Embryonic facial prominence (tissue), 1 donor: Measurements from ENCODE around the gene SELENOO.
A peak's percentile ranks its signal among the peaks of the same experiment; 100 is the strongest.
"Not testable (repeated sequence)": the region's sequence is repeated elsewhere in the genome, so short reads cannot be mapped to it uniquely, and the experiment has no call there.

Experiments
- DNase-seq: peaks from one replicate; pipeline ENCODE4 v3.0.0-alpha.2; 2016; ENCODE audit errors: extremely low spot score

SELENOO gene

GRCh38 chr22:50200461-50201190, at the start of gene SELENOO:
Gene SELENOO, plus strand, starts transcription at chr22:50201011. Its CDS starts 26 bp downstream, at chr22:50201037.
- peak; percentile 74 for DNase-seq

- no peak for DNase-seq
These were observed 49.0 kb upstream of the SELENOO start for GRCh38 chr22:50151571-50152537.

- DNase-seq, result no peak
These were observed 47.6 kb upstream of the SELENOO start for GRCh38 chr22:50153056-50153755.

DNA sequence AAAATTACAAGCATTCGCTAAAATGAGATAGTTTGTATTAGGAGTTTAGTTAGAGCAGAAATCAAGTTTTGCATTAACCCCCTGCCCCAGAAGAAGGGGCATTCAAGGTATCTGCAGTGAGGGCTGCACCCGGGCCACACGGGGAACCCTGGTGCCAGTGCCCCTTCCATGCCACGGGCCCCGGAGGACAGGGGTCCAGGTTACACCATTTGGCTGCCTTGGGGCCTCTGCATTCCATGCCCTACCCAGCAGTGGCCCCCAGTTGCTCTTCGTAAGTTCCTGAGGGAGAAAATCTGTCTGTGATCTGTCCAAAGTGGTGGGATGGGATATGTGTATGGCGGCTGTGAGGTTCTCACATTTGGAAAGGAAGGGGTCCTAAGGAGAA, 47.1 kb upstream of the SELENOO start:
- no peak for DNase-seq

GRCh38 chr22:50157709-50158375, 43.0 kb upstream of the SELENOO start:
- no peak for DNase-seq

GRCh38 chr22:50160947-50161346, 39.9 kb upstream of the SELENOO start:
- DNase-seq, result no peak

- no peak for DNase-seq
These were observed 39.1 kb upstream of the SELENOO start for GRCh38 chr22:50161508-50162390.

DNA sequence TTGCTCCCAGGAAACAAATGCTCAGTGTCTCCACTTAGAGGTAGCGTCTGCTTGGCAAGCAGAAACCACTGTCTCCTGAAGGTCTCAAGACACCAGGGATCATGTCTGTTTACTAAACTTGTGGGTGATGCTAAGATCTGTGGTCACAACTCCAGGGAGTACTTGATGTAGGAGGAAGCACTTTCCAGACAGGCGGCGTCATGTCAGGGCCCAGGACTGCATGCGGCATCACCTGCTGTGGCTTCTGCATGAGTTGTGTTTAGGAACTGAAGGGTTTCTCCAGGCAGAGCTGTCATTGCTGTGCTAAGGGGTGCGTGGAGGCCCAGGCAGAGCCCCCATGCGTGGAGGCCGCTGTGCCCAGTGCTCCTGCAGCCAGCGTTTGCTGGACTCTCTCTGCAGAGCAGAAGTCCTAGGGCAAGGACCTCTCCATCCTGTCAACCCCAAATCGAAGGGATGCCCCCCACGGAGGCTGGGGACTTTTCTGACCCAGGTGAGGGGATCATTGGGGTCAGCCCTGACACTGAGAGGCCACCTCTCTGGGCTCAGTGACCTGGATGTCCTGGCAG, 38.3 kb upstream of the SELENOO start:
- no peak for DNase-seq

DNA sequence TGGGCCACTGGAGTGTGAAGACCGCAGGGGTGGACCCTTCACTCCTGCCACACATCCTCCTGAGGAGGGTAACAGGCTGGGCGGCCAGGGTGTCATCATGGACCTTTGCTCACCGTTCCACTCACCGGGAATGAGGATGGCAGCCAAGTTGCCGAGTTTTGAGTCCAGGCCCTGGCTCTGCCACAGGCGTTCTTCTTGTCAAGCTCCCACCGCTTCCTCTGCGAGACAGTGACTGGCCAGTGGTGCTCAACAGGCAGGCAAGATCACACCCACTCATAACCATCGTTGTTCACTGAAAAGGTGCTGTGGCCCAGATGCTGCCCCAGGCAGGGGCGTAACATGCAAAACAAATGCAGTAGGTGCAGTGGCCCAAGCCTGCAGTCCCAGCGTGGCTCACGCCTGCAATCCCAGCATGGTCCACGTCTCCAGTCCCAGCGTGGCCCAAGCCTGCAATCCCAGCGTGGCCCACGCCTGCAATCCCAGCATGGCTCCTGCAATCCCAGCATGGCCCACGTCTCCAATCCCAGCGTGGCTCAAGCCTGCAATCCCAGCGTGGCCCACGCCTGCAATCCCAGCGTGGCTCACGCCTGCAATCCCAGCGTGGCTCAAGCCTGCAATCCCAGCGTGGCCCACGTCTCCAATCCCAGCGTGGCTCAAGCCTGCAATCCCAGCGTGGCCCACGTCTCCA, 35.2 kb upstream of the SELENOO start:
- no peak for DNase-seq

DNA sequence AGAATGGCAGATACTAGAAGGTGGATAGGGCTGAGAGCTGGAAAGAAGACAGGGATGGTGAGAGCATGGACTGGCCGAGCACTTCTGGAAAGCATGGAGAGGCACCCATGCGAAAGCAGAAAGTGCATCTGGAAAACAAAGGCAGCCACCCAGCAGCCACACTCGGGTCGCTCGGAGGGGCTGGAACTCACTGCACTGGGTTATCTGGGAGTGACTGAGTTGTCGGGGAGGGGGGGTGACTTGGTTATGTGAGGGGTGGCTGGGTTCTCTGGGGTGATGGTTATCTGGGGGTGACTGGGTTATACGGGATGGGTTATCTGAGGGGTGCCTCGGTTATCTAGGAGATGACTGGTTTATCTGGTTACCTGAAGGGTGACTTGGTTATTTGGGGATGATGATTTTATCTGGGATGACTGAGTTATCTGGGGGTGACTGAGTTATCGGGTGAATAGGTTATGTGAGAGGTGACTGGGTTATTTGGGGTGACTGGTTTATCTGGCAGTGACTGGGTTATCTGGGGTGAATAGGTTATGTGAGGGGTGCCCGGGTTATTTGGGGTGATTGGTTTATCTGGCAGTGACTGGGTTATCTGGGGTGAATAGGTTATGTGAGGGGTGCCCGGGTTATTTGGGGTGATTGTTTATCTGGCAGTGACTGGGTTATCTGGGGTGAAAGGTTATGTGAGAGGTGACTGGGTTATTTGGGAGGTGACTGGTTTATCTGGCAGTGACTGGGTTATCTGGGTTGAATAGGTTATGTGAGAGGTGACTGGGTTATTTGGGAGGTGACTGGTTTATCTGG, 32.9 kb upstream of the SELENOO start:
- no peak for DNase-seq

DNA sequence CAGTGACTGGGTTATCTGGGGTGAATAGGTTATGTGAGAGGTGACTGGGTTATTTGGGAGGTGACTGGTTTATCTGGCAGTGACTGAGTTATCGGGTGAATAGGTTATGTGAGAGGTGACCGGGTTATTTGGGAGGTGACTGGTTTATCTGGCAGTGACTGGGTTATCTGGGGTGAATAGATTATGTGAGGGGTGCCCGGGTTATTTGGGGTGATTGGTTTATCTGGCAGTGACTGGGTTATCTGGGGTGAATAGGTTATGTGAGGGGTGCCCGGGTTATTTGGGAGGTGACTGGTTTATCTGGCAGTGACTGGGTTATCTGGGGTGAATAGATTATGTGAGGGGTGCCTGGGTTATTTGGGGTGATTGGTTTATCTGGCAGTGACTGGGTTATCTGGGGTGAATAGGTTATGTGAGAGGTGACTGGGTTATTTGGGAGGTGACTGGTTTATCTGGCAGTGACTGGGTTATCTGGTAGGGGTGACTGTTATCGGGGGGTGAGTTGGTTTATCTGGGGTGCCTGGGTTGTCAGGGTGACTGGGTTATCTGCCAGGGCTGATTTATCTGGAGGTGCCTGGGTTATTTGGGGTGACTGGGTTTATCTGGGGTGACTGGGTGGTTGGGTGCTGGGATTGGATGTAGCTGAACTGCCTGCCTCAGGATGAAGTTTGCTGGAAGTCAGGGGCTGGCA, 32.2 kb upstream of the SELENOO start:
- not testable (repeated sequence) for DNase-seq

- no peak for DNase-seq
These were observed 31.5 kb upstream of the SELENOO start for GRCh38 chr22:50169181-50169759.

DNA sequence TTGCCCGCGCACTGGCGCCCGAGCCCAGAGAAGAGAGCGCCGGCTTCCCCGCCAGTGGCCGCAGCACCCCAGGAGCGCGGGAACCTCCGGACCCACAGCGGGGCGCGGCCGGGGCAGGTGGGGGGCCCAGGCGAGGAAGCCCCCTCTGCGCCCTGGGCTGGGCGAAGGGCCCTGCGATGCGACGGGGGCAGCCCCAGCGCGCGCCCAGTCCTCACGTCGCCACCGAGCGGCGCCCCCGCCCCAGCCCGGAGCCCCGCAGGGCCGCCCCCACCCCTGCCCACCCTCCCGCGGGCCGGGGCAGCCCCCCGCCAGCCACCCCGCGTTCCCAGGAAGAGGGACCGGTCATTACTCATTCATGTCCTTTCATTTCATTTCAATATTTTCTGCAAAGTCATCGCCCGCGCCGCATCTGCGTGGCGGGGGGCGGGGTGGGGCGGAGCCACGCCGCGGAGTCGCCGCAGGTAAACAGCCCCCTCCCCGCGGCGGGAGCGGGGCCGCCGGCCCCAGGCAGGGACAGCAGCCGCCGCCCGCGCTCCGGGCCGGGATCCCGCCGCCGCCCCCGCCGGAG, 31.0 kb upstream of the SELENOO start:
- DNase-seq, result no peak

DNA sequence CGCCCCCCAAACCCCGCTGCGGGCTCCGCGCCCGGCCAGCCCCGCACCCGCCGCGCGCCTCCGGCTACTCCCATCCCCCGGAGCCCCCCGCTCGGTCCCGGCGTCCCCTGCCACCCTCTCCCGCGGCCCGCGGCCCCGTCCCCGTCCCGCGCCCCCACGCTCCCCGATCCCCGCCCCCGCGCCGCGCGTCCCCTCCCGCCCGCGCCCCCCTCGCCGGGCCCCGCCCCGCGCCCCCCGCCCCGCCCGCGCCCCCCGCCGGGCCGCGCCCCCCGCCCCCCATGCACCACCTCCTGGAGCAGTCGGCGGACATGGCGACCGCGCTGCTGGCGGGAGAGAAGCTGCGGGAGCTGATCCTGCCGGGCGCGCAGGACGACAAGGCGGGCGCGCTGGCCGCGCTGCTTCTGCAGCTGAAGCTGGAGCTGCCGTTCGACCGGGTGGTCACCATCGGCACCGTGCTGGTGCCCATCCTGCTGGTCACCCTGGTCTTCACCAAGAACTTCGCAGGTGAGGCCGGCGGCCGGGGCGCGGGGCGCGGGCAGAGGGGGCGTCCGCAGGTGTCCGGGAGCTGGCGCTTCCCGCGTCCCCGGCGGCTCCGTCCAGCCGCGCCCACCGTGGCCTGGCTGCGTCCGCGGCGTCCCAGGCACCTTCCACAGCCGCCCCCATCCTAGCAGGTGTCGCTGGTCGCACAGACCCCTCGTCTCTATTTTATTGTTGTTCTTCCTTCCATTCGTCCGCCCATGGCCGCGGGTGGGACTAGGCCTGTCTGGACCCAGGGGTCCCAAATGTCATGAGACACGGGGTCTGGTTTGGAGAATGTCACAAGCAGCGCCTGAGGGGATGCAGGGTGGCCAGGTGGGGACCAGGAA, 30.1 kb upstream of the SELENOO start, which contains the start of gene PANX2:
PANX2 (plus strand) TSS at position 279 of the 866 bp plus-strand sequence; CDS start at position 279, 0 bp downstream.
- no peak for DNase-seq

- no peak for DNase-seq
These were observed 29.4 kb upstream of the SELENOO start for GRCh38 chr22:50171319-50171964.

DNA sequence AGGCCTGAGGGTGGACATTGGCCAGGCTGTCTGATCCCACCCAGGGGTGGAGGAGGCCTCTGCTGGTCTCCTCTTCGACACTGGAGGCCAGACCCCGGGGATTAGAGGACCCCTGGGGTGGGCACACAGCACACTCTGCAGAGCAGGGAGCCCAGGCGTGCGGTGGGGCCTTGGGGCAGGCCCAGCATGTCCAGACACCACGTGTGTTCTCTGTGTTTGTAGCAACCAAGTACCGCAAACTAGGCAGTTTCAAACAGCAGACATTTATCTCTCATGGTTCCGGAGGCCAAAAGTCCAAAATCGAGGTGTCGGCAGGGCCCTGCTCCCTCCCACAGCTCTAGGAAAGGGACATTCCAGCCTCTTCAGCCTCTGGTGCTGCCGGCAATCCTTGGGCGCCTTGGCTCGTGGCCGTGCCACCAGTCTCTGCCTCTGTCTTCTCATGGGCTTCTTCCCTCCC, 28.8 kb upstream of the SELENOO start:
- DNase-seq, result no peak
